Immature natural killer cell (primary cell): ENCODE data around the gene STMN1. TPM values are rescaled to one million over a fixed set of nuclear protein-coding genes. Genes with fewer than 3 reads are reported as not detected.

Source experiments
- DNase-seq, 3 donors: peaks; one replicate each; pipeline ENCODE4 v3.0.0; 2022; ENCODE audit warnings: mixed read lengths in 1 of 3
- H3K27ac Mint-ChIP-seq, 6 donors: one replicate each; pipeline ENCODE4 v1.8.0; 2020; ENCODE audit warnings: mixed read lengths in 6 of 6, mild to moderate bottlenecking in 5 of 6, inconsistent platforms in 4 of 6, moderate library complexity in 3 of 6
- H3K27me3 Mint-ChIP-seq, 3 donors: one replicate each; pipeline ENCODE4 v1.8.0; 2020 to 2021; ENCODE audit warnings: low read depth in 3 of 3, mild to moderate bottlenecking in 3 of 3, mixed read lengths in 3 of 3, moderate library complexity in 3 of 3, inconsistent platforms in 1 of 3
- H3K36me3 Mint-ChIP-seq, 3 donors: one replicate each; pipeline ENCODE4 v1.8.0; 2020; ENCODE audit warnings: mixed read lengths in 3 of 3, inconsistent platforms in 2 of 3, mild to moderate bottlenecking in 2 of 3
- H3K4me1 Mint-ChIP-seq, 2 donors: one replicate each; pipeline ENCODE4 v1.8.0; 2020; ENCODE audit warnings: inconsistent platforms in 2 of 2, mild to moderate bottlenecking in 2 of 2, mixed read lengths in 2 of 2, moderate library complexity in 1 of 2
- H3K4me3 Mint-ChIP-seq, 5 donors: one replicate each; pipeline ENCODE4 v1.8.0; 2020; ENCODE audit warnings: mild to moderate bottlenecking in 5 of 5, mixed read lengths in 5 of 5, inconsistent platforms in 3 of 5, moderate library complexity in 3 of 5
- H3K9me3 Mint-ChIP-seq, 6 donors: one replicate each; pipeline ENCODE4 v1.8.0; 2020; ENCODE audit warnings: mild to moderate bottlenecking in 6 of 6, mixed read lengths in 6 of 6, inconsistent platforms in 4 of 6, moderate library complexity in 3 of 6
- polyA plus RNA-seq, 3 donors: library from polyadenylated mRNA; unstranded; fragments of 300-500 nt; fragmentation: Illumina TruSeq; gene quantifications; one replicate each; pipeline ENCODE4 v1.2.3, GENCODE V29; 2021

STMN1 gene
- polyA plus RNA-seq, 3 donors from 2014 or later = 135 to 156 (median 138) TPM

- peaks cover 0 to 4% (median 2%) of the 10 kb centered on the region in 3 donors for H3K27me3 Mint-ChIP-seq
- no peaks in the 10 kb centered on the region for H3K9me3 Mint-ChIP-seq
- no peak overlapping the region for H3K4me3 Mint-ChIP-seq
- no peak overlapping the region for H3K27ac Mint-ChIP-seq
- DNase-seq = no peak
- peaks cover 0 to 2% of the 10 kb centered on the region in 2 donors for H3K4me1 Mint-ChIP-seq
- H3K36me3 Mint-ChIP-seq = no peaks in the 10 kb centered on the region
These were observed 26.1 kb upstream of the STMN1 start for GRCh38 chr1:25932321-25932720.

- Mint-ChIP-seq H3K27me3 (peaks cover 0 to 4% (median 2%) of the 10 kb centered on the region in 3 donors), H3K36me3 (no peaks in the 10 kb centered on the region), H3K9me3 (no peaks in the 10 kb centered on the region), H3K4me3 (no peak overlapping the region), H3K27ac (no peak overlapping the region), H3K4me1 (peaks cover 0 to 2% of the 10 kb centered on the region in 2 donors)
- DNase-seq = no peak
These were observed 22.8 kb upstream of the STMN1 start for GRCh38 chr1:25929016-25929415.

- Mint-ChIP-seq H3K4me1 (peaks cover 8 to 10% of the 10 kb centered on the region in 2 donors), H3K27ac (no peak overlapping the region), H3K4me3 (no peak overlapping the region), H3K9me3 (no peaks in the 10 kb centered on the region), H3K36me3 (no peaks in the 10 kb centered on the region), H3K27me3 (peaks cover 0 to 4% (median 2%) of the 10 kb centered on the region in 3 donors)
- DNase-seq = no peak
These were observed 21.5 kb upstream of the STMN1 start for GRCh38 chr1:25927521-25928265.

- DNase-seq = no peak
- Mint-ChIP-seq H3K4me1 (peaks cover 14 to 18% of the 10 kb centered on the region in 2 donors), H3K27me3 (peaks cover 4 to 6% (median 5%) of the 10 kb centered on the region in 3 donors), H3K4me3 (no peak overlapping the region), H3K36me3 (no peaks in the 10 kb centered on the region), H3K9me3 (no peaks in the 10 kb centered on the region), H3K27ac (peak overlapping the region in 1 of 6 donors; percentile 2)
These were observed 20.7 kb upstream of the STMN1 start for GRCh38 chr1:25926731-25927496.

GRCh38 chr1:25924454-25924853 is 18.2 kb upstream of the STMN1 start:
- Mint-ChIP-seq H3K36me3 (no peaks in the 10 kb centered on the region), H3K4me1 (peaks cover 23 to 30% of the 10 kb centered on the region in 2 donors), H3K27ac (no peak overlapping the region), H3K27me3 (peaks cover 2 to 4% (median 3%) of the 10 kb centered on the region in 3 donors), H3K4me3 (no peak overlapping the region), H3K9me3 (no peaks in the 10 kb centered on the region)
- DNase-seq = no peak

GRCh38 chr1:25922971-25923552 is 16.8 kb upstream of the STMN1 start:
- peak overlapping the region in 2 of 6 donors; percentile 23 to 69 for H3K27ac Mint-ChIP-seq
- peak in 2 of 3 donors; percentile 3 to 4 for DNase-seq
- no peaks in the 10 kb centered on the region for H3K36me3 Mint-ChIP-seq
- no peaks in the 10 kb centered on the region for H3K9me3 Mint-ChIP-seq
- H3K4me1 Mint-ChIP-seq = peaks cover 30 to 37% of the 10 kb centered on the region in 2 donors
- H3K27me3 Mint-ChIP-seq = peaks cover 2 to 4% (median 3%) of the 10 kb centered on the region in 3 donors
- H3K4me3 Mint-ChIP-seq = peak overlapping the region; percentile 68 to 88 (median 77)

- peak overlapping the region; percentile 76 to 88 (median 87) for H3K4me3 Mint-ChIP-seq
- no peaks in the 10 kb centered on the region for H3K9me3 Mint-ChIP-seq
- H3K27me3 Mint-ChIP-seq = peaks cover 3 to 4% (median 4%) of the 10 kb centered on the region in 3 donors
- H3K4me1 Mint-ChIP-seq = peaks cover 36 to 43% of the 10 kb centered on the region in 2 donors
- H3K36me3 Mint-ChIP-seq = no peaks in the 10 kb centered on the region
- peak overlapping the region in 5 of 6 donors; percentile 27 to 81 (median 66) for H3K27ac Mint-ChIP-seq
- peak; percentile 61 to 65 (median 62) for DNase-seq
These were observed 16.1 kb upstream of the STMN1 start for GRCh38 chr1:25922056-25922970.

- DNase-seq = no peak
- H3K27me3 Mint-ChIP-seq = peaks cover 3 to 4% (median 4%) of the 10 kb centered on the region in 3 donors
- no peaks in the 10 kb centered on the region for H3K9me3 Mint-ChIP-seq
- H3K4me1 Mint-ChIP-seq = peaks cover 38 to 45% of the 10 kb centered on the region in 2 donors
- peak overlapping the region in 1 of 6 donors; percentile 8 for H3K27ac Mint-ChIP-seq
- no peaks in the 10 kb centered on the region for H3K36me3 Mint-ChIP-seq
- peak overlapping the region in 1 of 5 donors; percentile 42 for H3K4me3 Mint-ChIP-seq
These were observed 12.4 kb upstream of the STMN1 start for GRCh38 chr1:25918615-25919014.

- H3K27me3 Mint-ChIP-seq = peaks cover 3 to 4% (median 4%) of the 10 kb centered on the region in 3 donors
- H3K27ac Mint-ChIP-seq = peak overlapping the region; percentile 22 to 78 (median 59)
- H3K4me1 Mint-ChIP-seq = peaks cover 34 to 39% of the 10 kb centered on the region in 2 donors
- peak overlapping the region; percentile 57 to 79 (median 66) for H3K4me3 Mint-ChIP-seq
- H3K36me3 Mint-ChIP-seq = no peaks in the 10 kb centered on the region
- no peaks in the 10 kb centered on the region for H3K9me3 Mint-ChIP-seq
- DNase-seq = peak; percentile 39 to 44 (median 40)
These were observed 11.8 kb upstream of the STMN1 start for GRCh38 chr1:25917996-25918395.

- Mint-ChIP-seq H3K27ac (peak overlapping the region in 1 of 6 donors; percentile 35), H3K4me3 (no peak overlapping the region), H3K4me1 (peaks cover 26 to 28% of the 10 kb centered on the region in 2 donors), H3K36me3 (no peaks in the 10 kb centered on the region), H3K9me3 (no peaks in the 10 kb centered on the region), H3K27me3 (peaks cover 0 to 1% (median 1%) of the 10 kb centered on the region in 3 donors)
- DNase-seq = no peak
These were observed 10.2 kb upstream of the STMN1 start for GRCh38 chr1:25916460-25916859.

GRCh38 chr1:25914074-25914995 is 8.1 kb upstream of the STMN1 start:
- no peak for DNase-seq
- H3K9me3 Mint-ChIP-seq = no peaks in the 10 kb centered on the region
- peaks cover 0 to 1% (median 1%) of the 10 kb centered on the region in 3 donors for H3K27me3 Mint-ChIP-seq
- peaks cover 18 to 19% of the 10 kb centered on the region in 2 donors for H3K4me1 Mint-ChIP-seq
- H3K36me3 Mint-ChIP-seq = no peaks in the 10 kb centered on the region
- H3K4me3 Mint-ChIP-seq = no peak overlapping the region
- H3K27ac Mint-ChIP-seq = no peak overlapping the region

- H3K4me3 Mint-ChIP-seq = no peak overlapping the region
- no peaks in the 10 kb centered on the region for H3K9me3 Mint-ChIP-seq
- H3K4me1 Mint-ChIP-seq = peaks cover 13 to 14% of the 10 kb centered on the region in 2 donors
- H3K36me3 Mint-ChIP-seq = no peaks in the 10 kb centered on the region
- no peak overlapping the region for H3K27ac Mint-ChIP-seq
- peaks cover 0 to 1% (median 1%) of the 10 kb centered on the region in 3 donors for H3K27me3 Mint-ChIP-seq
- DNase-seq = no peak
These were observed 7.0 kb upstream of the STMN1 start for GRCh38 chr1:25913206-25913605.
